B cell (primary cell): ENCODE results near the gene KIF25. TPM values are rescaled to one million over a fixed set of nuclear protein-coding genes. Genes with fewer than 3 reads are reported as not detected.

Experiments used
- ATAC-seq: fragments of 200-7000 bp; cut with Tn5 transposase; one replicate; pipeline ENCODE4 v1.10.0; 2021; ENCODE audit warnings: low read depth, mild to moderate bottlenecking, moderate number of reproducible peaks, moderate library complexity
- CTCF ChIA-PET: fragments of 350-600 bp; sonication (Branson Sonifier 250); formaldehyde crosslinking; loops from one replicate; lab custom pipeline; 2021; ENCODE audit warnings: antibody characterized with exemption, inconsistent platforms; lab: Charles Lee
- POLR2A ChIA-PET: fragments of 350-600 bp; sonication (Branson Sonifier 250); formaldehyde crosslinking; loops from one replicate; lab custom pipeline; 2021; ENCODE audit warnings: antibody characterized with exemption; lab: Charles Lee
- DNase-seq: peaks from one replicate; pipeline ENCODE4 v3.0.0; 2013
- H2AFZ ChIP-seq: 2 replicates; pipeline ENCODE4 v1.6.1; 2012; ENCODE audit warnings: mild to moderate bottlenecking, low read depth, low read length; ENCODE audit not compliant: insufficient read depth, poor library complexity, severe bottlenecking
- H3K27ac ChIP-seq, 2 donors: 1 replicate in 1 of 2; 2 replicates in 1 of 2; pipeline ENCODE4 v1.5.1; 2012 to 2013; ENCODE audit warnings: low read length in 2 of 2, mild to moderate bottlenecking in 2 of 2, moderate library complexity in 1 of 2
- H3K27me3 ChIP-seq, 4 experiments: fragments of 200-600 bp in 1 of 4; sonication (generic) in 1 of 4; replicated peaks in 1 of 4; 1 replicate in 2 of 4; 2 replicates in 2 of 4; pipeline versions ENCODE4 v1.6.1 to v1.7.0; 2013 to 2016; ENCODE audit warnings: low read length in 3 of 4, mild to moderate bottlenecking in 2 of 4, mixed read lengths in 1 of 4, moderate library complexity in 1 of 4; ENCODE audit not compliant: insufficient read depth in 4 of 4, control insufficient read depth in 3 of 4; ENCODE audit errors: control extremely low read depth in 1 of 4
- H3K36me3 ChIP-seq, 2 experiments: replicated peaks in 1 of 2; 1 replicate in 1 of 2; 2 replicates in 1 of 2; pipeline versions ENCODE4 v1.6.1 to v1.7.1; 2013; ENCODE audit warnings: low read length in 1 of 2; ENCODE audit not compliant: insufficient read depth in 2 of 2, control insufficient read depth in 1 of 2; ENCODE audit errors: control extremely low read depth in 1 of 2, extremely low read depth in 1 of 2
- H3K4me1 ChIP-seq, 2 donors: fragments of 200-600 bp in 1 of 2; sonication (generic) in 1 of 2; 1 replicate in 1 of 2; 2 replicates in 1 of 2; pipeline versions ENCODE4 v1.5.1 to v1.6.1; 2013 to 2017; ENCODE audit warnings: low read length in 2 of 2; ENCODE audit not compliant: control insufficient read depth in 2 of 2, insufficient read depth in 2 of 2
- H3K4me2 ChIP-seq: replicated peaks from 2 replicates; pipeline ENCODE3; 2012; ENCODE audit warnings: mild to moderate bottlenecking, low read depth, low read length; ENCODE audit not compliant: poor library complexity, severe bottlenecking
- H3K4me3 ChIP-seq, 5 experiments: fragments of 200-600 bp in 1 of 5; sonication (generic) in 1 of 5; 1 replicate in 3 of 5; 2 replicates in 2 of 5; pipeline versions ENCODE4 v1.5.1 to v1.7.0; 2011 to 2016; ENCODE audit warnings: low read length in 4 of 5, mild to moderate bottlenecking in 4 of 5, low read depth in 2 of 5, control low read depth in 1 of 5, moderate library complexity in 1 of 5; ENCODE audit not compliant: insufficient read depth in 1 of 5; ENCODE audit errors: control extremely low read depth in 1 of 5, extremely low read depth in 1 of 5
- H3K79me2 ChIP-seq: fragments of 200-600 bp; sonication (generic); one replicate; pipeline ENCODE4 v1.6.0; 2016; ENCODE audit warnings: low read length; ENCODE audit not compliant: control insufficient read depth, insufficient read depth
- H3K9ac ChIP-seq: fragments of 200-600 bp; sonication (generic); 2 replicates; pipeline ENCODE4 v1.6.1; 2017; ENCODE audit warnings: mild to moderate bottlenecking, low read length, moderate library complexity
- H3K9me3 ChIP-seq, 3 donors: one replicate each; pipeline versions ENCODE4 v1.6.1 to v1.7.1; 2013; ENCODE audit warnings: low read length in 2 of 3; ENCODE audit not compliant: control insufficient read depth in 2 of 3, insufficient read depth in 1 of 3; ENCODE audit errors: control extremely low read depth in 1 of 3
- H4K20me1 ChIP-seq: 2 replicates; pipeline ENCODE4 v1.6.0; 2012; ENCODE audit warnings: mild to moderate bottlenecking, low read length; ENCODE audit not compliant: insufficient read depth, control insufficient read depth, poor library complexity, severe bottlenecking
- H3K27ac Mint-ChIP-seq: one replicate; pipeline ENCODE4 v1.8.0; 2021; ENCODE audit warnings: mixed read lengths
- H3K27me3 Mint-ChIP-seq: one replicate; pipeline ENCODE4 v1.8.0; 2021; ENCODE audit warnings: mixed read lengths
- H3K4me1 Mint-ChIP-seq: one replicate; pipeline ENCODE4 v1.8.0; 2021; ENCODE audit warnings: mixed read lengths
- H3K4me3 Mint-ChIP-seq: one replicate; pipeline ENCODE4 v1.8.0; 2021; ENCODE audit warnings: mixed read lengths
- H3K9me3 Mint-ChIP-seq: one replicate; pipeline ENCODE4 v1.8.0; 2022; ENCODE audit warnings: mixed read lengths; ENCODE audit not compliant: insufficient read depth
- CTCF ChIP-seq: fragments of 200-600 bp; IDR thresholded peaks from one replicate; pipeline ENCODE4 v1.8.0; 2022; ENCODE audit warnings: antibody characterized with exemption, mild to moderate bottlenecking
- EZH2 ChIP-seq: IDR thresholded peaks from 2 replicates; pipeline ENCODE4 v1.6.1; 2012; ENCODE audit warnings: borderline replicate concordance, low read depth, mild to moderate bottlenecking, moderate library complexity, low read length; ENCODE audit not compliant: insufficient read depth, poor library complexity, severe bottlenecking
- WGBS: methylation state at CpG from one replicate; pipeline ENCODE4 v1.1.5; 2013; ENCODE audit warnings: missing lambda C conversion rate; ENCODE audit not compliant: insufficient coverage; 5-methylcytosine and 5-hydroxymethylcytosine counted together
- intact Hi-C: fragments of 100-400 bp; cut with micrococcal nuclease; formaldehyde crosslinking; loops from one replicate; pipeline ENCODE4 v1.10.0; 2022
- polyA plus RNA-seq: library from polyadenylated mRNA; depleted of rRNA; stranded (reverse); fragments of >200 nt; gene quantifications from 2 replicates; pipeline ENCODE4 v1.2.3, GENCODE V29; 2012
- total RNA-seq, 2 donors: library from RNA; stranded (reverse); fragments of 120-200 nt in 1 of 2; gene quantifications; 1 replicate in 1 of 2; 2 replicates in 1 of 2; pipeline versions ENCODE4 v1.2.3 to v1.2.4, GENCODE V29; 2013 to 2022

Gene KIF25
- total and polyA plus RNA-seq, 2 donors (not counting 1 experiment from before 2014, with no cell fraction given): not detected

DNA sequence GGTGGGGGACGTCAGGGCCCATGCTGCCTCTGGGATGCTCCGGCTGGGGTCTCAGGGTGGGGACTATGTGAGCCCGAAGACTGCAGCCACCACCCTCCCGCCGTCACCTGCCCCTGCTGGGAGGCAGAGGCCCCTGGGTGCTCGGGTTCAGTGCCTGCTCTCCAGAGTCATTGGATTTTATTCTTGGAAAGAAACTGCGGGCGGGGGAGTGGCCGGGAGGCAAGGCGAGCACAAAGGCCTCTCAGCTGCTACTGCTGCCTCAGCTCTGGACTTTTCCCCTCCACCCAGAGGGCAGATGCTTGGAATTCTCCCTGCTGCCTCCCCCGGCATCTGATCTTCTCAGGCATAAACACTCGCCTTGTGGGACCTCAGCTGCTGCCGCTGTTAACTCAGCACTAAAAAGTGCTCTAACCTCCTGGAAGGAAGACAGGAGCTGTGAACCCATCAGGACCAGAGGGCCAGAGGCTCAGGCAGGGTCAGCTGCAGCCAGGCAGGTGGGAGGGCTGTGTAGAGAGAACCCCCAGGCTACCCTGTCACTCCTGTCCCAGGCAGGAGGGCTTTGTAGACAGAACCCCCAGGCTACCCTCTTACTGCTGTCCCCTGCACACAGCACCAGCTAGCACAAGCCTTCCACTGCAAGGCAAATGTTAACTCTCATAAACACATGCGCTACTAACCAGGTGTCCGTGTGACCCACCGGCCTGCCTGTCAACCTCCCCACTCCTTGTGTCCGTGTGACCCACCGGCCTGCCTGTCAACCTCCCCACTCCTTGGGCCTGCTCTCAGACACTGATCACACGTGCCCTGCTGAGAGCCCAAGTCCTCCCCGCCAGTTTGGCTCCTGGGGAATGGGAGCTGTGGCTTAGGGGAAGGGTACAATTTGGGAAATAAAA lies 90.9 kb downstream of the KIF25 start:
- WGBS: 86% methylated on average over 18 of the region's 20 CpGs
- DNase-seq: no peak
- H3K27me3 ChIP-seq: no peaks in the 10 kb centered on the region
- no peaks in the 10 kb centered on the region for H3K36me3 ChIP-seq
- no peaks in the 10 kb centered on the region for H3K79me2 ChIP-seq
- ChIA-PET POLR2A (no interaction called here), CTCF (no interaction called here)
- no peaks in the 10 kb centered on the region for H3K27me3 Mint-ChIP-seq
- H3K4me1 ChIP-seq: no peaks in the 10 kb centered on the region
- no peak overlapping the region for H3K4me2 ChIP-seq
- peaks cover 5% of the 10 kb centered on the region for H3K9me3 Mint-ChIP-seq
- no peaks in the 10 kb centered on the region for H4K20me1 ChIP-seq
- no peak for ATAC-seq
- no peak overlapping the region for H3K27ac Mint-ChIP-seq
- H3K4me1 Mint-ChIP-seq: no peaks in the 10 kb centered on the region
- no peak overlapping the region for H3K9ac ChIP-seq
- H2AFZ ChIP-seq: no peak overlapping the region
- H3K27ac ChIP-seq: no peak overlapping the region
- peaks cover 0 to 35% (median 4%) of the 10 kb centered on the region in 3 donors for H3K9me3 ChIP-seq
- no peak for TF ChIP-seq EZH2
- no peak for TF ChIP-seq CTCF
- intact Hi-C loops: no loop called here
- H3K4me3 Mint-ChIP-seq: no peak overlapping the region
- H3K4me3 ChIP-seq: no peak overlapping the region
